Measurements from ENCODE around the gene SLC12A7.

The SLC12A7 gene

DNA sequence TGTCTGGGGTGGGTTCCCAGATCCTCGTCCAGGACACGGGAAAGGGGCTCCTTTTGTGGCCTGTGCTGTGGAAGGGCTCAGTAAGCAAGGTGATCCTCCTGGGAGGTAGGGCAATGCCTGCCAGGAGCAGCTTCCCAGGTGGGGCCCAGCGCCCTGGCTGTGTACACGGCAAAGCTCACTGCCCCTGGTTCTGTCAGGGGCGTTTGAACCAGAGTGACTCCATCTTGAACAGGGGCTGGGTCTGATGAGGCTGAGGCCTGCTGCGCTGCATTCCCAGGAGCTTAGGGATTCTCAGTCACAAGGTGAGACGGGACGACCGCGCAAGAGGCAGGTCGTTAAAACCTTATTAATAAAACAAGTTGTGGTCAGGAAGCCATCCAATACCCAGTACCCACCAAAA, 19.9 kb upstream of the SLC12A7 start:
- Histone ChIP-seq H3K9me3 (ENCODE audit: control insufficient read depth, insufficient read depth, low read depth, low read length) (no peaks in the 10 kb centered on the region), H3K4me1 (ENCODE audit: control insufficient read depth, insufficient read depth, low read length) (0 out of 2 replicates have a peak, but pooled peaks cover 5% of the 10 kb centered on the region), H3K36me3 (ENCODE audit: control insufficient read depth in 2 of 2, insufficient read depth in 1 of 2, low read length in 2 of 2) (no peaks in the 10 kb centered on the region), H3K4me3 (ENCODE audit: low read depth, low read length) (no peak overlapping the region), H3K27ac (ENCODE audit: extremely low read depth, low read depth, low read length) (no peak overlapping the region)
- CTCF ChIA-PET = interaction anchor here (0.7 to 1.3 kb wide), 2 partner anchors 9 to 210 kb away, joined by 3 to 8 read pairs; no protein-coding TSS in a partner anchor
- POLR2A ChIA-PET = no interaction called here
- TF ChIP-seq FEZF1 (tag by site-specific recombination; IDR thresholded peaks at IDR 0.05) = no peak
- no peak for TF ChIP-seq ZNF664 (tag by site-specific recombination; IDR thresholded peaks at IDR 0.05)
- TF ChIP-seq ZNF658 (tag by site-specific recombination; IDR thresholded peaks at IDR 0.05) = no peak
- TF ChIP-seq ZNF626 (tag by site-specific recombination; IDR thresholded peaks at IDR 0.05) = no peak
- no peak for TF ChIP-seq ZNF529 (tag by site-specific recombination; IDR thresholded peaks at IDR 0.05; ENCODE audit: insufficient replicate concordance)
- TF ChIP-seq, protein P1, sequence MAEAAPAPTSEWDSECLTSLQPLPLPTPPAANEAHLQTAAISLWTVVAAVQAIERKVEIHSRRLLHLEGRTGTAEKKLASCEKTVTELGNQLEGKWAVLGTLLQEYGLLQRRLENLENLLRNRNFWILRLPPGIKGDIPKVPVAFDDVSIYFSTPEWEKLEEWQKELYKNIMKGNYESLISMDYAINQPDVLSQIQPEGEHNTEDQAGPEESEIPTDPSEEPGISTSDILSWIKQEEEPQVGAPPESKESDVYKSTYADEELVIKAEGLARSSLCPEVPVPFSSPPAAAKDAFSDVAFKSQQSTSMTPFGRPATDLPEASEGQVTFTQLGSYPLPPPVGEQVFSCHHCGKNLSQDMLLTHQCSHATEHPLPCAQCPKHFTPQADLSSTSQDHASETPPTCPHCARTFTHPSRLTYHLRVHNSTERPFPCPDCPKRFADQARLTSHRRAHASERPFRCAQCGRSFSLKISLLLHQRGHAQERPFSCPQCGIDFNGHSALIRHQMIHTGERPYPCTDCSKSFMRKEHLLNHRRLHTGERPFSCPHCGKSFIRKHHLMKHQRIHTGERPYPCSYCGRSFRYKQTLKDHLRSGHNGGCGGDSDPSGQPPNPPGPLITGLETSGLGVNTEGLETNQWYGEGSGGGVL (tag by site-specific recombination; IDR thresholded peaks at IDR 0.05) = no peak
- no peak for TF ChIP-seq KLF16 (tag by site-specific recombination; IDR thresholded peaks at IDR 0.05)
- no peak for TF ChIP-seq ZNF837 (tag by site-specific recombination; IDR thresholded peaks at IDR 0.05)
- no peak for TF ChIP-seq ZNF239 (tag by site-specific recombination; IDR thresholded peaks at IDR 0.05)
- TF ChIP-seq ZNF426 (tag by site-specific recombination; IDR thresholded peaks at IDR 0.05) = no peak
- no peak for TF ChIP-seq ZNF16 (tag by site-specific recombination; IDR thresholded peaks at IDR 0.05; ENCODE audit: low read depth)
- TF ChIP-seq ZNF394 (tag by site-specific recombination; IDR thresholded peaks at IDR 0.05; ENCODE audit: borderline replicate concordance) = no peak
- TF ChIP-seq ZNF629 (tag by site-specific recombination; IDR thresholded peaks at IDR 0.05) = no peak
- TF ChIP-seq EGR2 (tag by site-specific recombination; IDR thresholded peaks at IDR 0.05; ENCODE audit: low read depth) = no peak

DNA sequence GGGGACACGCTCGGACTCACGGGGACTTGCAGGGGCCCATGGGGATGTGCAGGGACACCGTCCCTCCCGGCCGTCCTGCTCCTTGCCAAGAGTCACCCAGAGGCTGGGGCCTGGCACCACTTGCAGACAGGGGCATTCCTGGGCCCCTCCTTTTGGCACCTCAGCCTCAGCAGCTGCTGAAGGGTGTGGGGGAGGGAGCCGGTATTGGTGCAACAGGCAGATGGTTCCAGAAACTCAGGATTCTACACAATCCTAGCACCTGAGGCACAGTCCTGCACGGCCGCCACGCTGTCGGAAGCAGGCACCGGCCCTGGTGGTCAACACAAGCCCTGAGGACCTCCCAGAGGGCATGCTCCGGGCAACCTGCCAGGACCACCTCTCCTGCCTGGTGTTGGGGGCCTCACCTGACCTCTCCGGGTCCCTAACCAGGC, 19.3 kb upstream of the SLC12A7 start:
- Histone ChIP-seq H3K4me1 (ENCODE audit: control insufficient read depth, insufficient read depth, low read length) (0 out of 2 replicates have a peak, but pooled peaks cover 5% of the 10 kb centered on the region), H3K4me3 (ENCODE audit: low read depth, low read length) (no peak overlapping the region), H3K27ac (ENCODE audit: extremely low read depth, low read depth, low read length) (no peak overlapping the region), H3K9me3 (ENCODE audit: control insufficient read depth, insufficient read depth, low read depth, low read length) (no peaks in the 10 kb centered on the region), H3K36me3 (ENCODE audit: control insufficient read depth in 2 of 2, insufficient read depth in 1 of 2, low read length in 2 of 2) (no peaks in the 10 kb centered on the region)
- CTCF ChIA-PET = interaction anchor here (0.7 to 1.6 kb wide), 3 partner anchors 9 to 176 kb away, joined by 3 to 8 read pairs (median 7); no protein-coding TSS in a partner anchor
- TF ChIP-seq, protein P2, sequence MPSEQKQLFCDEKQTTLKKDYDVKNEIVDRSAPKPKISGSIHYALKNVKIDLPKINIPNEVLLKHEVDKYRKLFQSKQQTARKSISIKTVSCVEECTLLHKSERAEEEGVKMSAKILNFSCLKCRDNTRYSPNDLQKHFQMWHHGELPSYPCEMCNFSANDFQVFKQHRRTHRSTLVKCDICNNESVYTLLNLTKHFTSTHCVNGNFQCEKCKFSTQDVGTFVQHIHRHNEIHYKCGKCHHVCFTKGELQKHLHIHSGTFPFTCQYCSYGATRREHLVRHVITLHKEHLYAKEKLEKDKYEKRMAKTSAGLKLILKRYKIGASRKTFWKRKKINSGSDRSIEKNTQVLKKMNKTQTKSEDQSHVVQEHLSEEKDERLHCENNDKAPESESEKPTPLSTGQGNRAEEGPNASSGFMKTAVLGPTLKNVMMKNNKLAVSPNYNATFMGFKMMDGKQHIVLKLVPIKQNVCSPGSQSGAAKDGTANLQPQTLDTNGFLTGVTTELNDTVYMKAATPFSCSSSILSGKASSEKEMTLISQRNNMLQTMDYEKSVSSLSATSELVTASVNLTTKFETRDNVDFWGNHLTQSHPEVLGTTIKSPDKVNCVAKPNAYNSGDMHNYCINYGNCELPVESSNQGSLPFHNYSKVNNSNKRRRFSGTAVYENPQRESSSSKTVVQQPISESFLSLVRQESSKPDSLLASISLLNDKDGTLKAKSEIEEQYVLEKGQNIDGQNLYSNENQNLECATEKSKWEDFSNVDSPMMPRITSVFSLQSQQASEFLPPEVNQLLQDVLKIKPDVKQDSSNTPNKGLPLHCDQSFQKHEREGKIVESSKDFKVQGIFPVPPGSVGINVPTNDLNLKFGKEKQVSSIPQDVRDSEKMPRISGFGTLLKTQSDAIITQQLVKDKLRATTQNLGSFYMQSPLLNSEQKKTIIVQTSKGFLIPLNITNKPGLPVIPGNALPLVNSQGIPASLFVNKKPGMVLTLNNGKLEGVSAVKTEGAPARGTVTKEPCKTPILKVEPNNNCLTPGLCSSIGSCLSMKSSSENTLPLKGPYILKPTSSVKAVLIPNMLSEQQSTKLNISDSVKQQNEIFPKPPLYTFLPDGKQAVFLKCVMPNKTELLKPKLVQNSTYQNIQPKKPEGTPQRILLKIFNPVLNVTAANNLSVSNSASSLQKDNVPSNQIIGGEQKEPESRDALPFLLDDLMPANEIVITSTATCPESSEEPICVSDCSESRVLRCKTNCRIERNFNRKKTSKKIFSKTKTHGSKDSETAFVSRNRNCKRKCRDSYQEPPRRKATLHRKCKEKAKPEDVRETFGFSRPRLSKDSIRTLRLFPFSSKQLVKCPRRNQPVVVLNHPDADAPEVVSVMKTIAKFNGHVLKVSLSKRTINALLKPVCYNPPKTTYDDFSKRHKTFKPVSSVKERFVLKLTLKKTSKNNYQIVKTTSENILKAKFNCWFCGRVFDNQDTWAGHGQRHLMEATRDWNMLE (tag by site-specific recombination; conservative IDR thresholded peaks at IDR 0.05; ENCODE audit: low read depth) = no peak
- TF ChIP-seq, protein P3, sequence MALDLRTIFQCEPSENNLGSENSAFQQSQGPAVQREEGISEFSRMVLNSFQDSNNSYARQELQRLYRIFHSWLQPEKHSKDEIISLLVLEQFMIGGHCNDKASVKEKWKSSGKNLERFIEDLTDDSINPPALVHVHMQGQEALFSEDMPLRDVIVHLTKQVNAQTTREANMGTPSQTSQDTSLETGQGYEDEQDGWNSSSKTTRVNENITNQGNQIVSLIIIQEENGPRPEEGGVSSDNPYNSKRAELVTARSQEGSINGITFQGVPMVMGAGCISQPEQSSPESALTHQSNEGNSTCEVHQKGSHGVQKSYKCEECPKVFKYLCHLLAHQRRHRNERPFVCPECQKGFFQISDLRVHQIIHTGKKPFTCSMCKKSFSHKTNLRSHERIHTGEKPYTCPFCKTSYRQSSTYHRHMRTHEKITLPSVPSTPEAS (tag by site-specific recombination; IDR thresholded peaks at IDR 0.05) = no peak
- TF ChIP-seq MZF1 (tag by site-specific recombination; IDR thresholded peaks at IDR 0.05; ENCODE audit: borderline replicate concordance) (no peak), ZBTB20 (tag by site-specific recombination; IDR thresholded peaks at IDR 0.05) (no peak), HOXA7 (CRISPR knock-in tag; IDR thresholded peaks at IDR 0.05; ENCODE audit: borderline replicate concordance) (no peak)
- TF ChIP-seq, protein P4, sequence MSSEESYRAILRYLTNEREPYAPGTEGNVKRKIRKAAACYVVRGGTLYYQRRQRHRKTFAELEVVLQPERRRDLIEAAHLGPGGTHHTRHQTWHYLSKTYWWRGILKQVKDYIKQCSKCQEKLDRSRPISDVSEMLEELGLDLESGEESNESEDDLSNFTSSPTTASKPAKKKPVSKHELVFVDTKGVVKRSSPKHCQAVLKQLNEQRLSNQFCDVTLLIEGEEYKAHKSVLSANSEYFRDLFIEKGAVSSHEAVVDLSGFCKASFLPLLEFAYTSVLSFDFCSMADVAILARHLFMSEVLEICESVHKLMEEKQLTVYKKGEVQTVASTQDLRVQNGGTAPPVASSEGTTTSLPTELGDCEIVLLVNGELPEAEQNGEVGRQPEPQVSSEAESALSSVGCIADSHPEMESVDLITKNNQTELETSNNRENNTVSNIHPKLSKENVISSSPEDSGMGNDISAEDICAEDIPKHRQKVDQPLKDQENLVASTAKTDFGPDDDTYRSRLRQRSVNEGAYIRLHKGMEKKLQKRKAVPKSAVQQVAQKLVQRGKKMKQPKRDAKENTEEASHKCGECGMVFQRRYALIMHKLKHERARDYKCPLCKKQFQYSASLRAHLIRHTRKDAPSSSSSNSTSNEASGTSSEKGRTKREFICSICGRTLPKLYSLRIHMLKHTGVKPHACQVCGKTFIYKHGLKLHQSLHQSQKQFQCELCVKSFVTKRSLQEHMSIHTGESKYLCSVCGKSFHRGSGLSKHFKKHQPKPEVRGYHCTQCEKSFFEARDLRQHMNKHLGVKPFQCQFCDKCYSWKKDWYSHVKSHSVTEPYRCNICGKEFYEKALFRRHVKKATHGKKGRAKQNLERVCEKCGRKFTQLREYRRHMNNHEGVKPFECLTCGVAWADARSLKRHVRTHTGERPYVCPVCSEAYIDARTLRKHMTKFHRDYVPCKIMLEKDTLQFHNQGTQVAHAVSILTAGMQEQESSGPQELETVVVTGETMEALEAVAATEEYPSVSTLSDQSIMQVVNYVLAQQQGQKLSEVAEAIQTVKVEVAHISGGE (tag by site-specific recombination; conservative IDR thresholded peaks at IDR 0.05; ENCODE audit: low read depth) = no peak
- POLR2A ChIA-PET = interaction anchor here (0.9 kb wide), 1 partner anchor 12 kb away, joined by 3 read pairs; no protein-coding TSS in a partner anchor
